ENCODE data around the gene EPHB3.

Gene EPHB3

GRCh38 chr3:184564685-184565385 is 3.2 kb downstream of the EPHB3 start:
- no peak for DNase-seq (ENCODE audit: low read depth)

- DNase-seq (ENCODE audit: low read depth) = no peak
Observed at GRCh38 chr3:184565421-184566211, 4.0 kb downstream of the EPHB3 start.

GRCh38 chr3:184566441-184567414 is 5.1 kb downstream of the EPHB3 start:
- DNase-seq (ENCODE audit: low read depth) = no peak

GRCh38 chr3:184567946-184568559 is 6.5 kb downstream of the EPHB3 start:
- DNase-seq (ENCODE audit: low read depth) = no peak

- no peak for DNase-seq (ENCODE audit: low read depth)
Observed at GRCh38 chr3:184568560-184568923, 7.0 kb downstream of the EPHB3 start.

GRCh38 chr3:184568924-184569829 is 7.6 kb downstream of the EPHB3 start:
- DNase-seq (ENCODE audit: low read depth) = no peak

GRCh38 chr3:184570035-184570434 is 8.4 kb downstream of the EPHB3 start:
- DNase-seq (ENCODE audit: low read depth) = no peak

GRCh38 chr3:184570489-184570888 is 8.9 kb downstream of the EPHB3 start:
- DNase-seq (ENCODE audit: low read depth) = no peak

- no peak for DNase-seq (ENCODE audit: low read depth)
Observed at GRCh38 chr3:184571750-184572377, 10.3 kb downstream of the EPHB3 start.

GRCh38 chr3:184572633-184573270 is 11.2 kb downstream of the EPHB3 start:
- no peak for DNase-seq (ENCODE audit: low read depth)

GRCh38 chr3:184574515-184575417 is 13.2 kb downstream of the EPHB3 start:
- no peak for DNase-seq (ENCODE audit: low read depth)

- DNase-seq (ENCODE audit: low read depth) = no peak
Observed at GRCh38 chr3:184575701-184576100, 14.1 kb downstream of the EPHB3 start.

- no peak for DNase-seq (ENCODE audit: low read depth)
Observed at GRCh38 chr3:184576457-184577240, 15.1 kb downstream of the EPHB3 start.

- no peak for DNase-seq (ENCODE audit: low read depth)
Observed at GRCh38 chr3:184577546-184577945, 16.0 kb downstream of the EPHB3 start.

GRCh38 chr3:184578218-184578617 is 16.6 kb downstream of the EPHB3 start:
- no peak for DNase-seq (ENCODE audit: low read depth)

- no peak for DNase-seq (ENCODE audit: low read depth)
Observed at GRCh38 chr3:184578822-184579221, 17.2 kb downstream of the EPHB3 start.

- no peak for DNase-seq (ENCODE audit: low read depth)
Observed at GRCh38 chr3:184579513-184579912, 17.9 kb downstream of the EPHB3 start.

GRCh38 chr3:184580376-184580775 is 18.8 kb downstream of the EPHB3 start:
- DNase-seq (ENCODE audit: low read depth) = no peak
